Adrenal gland (tissue), 12 donors: ENCODE measurements around the gene KRTAP1-1. TPM values are rescaled to one million over a fixed set of nuclear protein-coding genes. Genes with fewer than 3 reads are reported as not detected.

ENCODE experiments used
- DNase-seq, 7 donors: peaks; one replicate each; pipeline ENCODE4 v3.0.0-alpha.2; 2019 to 2020
- H3K27ac ChIP-seq, 5 donors: fragments of 200-600 bp; sonication (generic) in 4 of 5; 1 replicate in 3 of 5; 2 replicates in 2 of 5; pipeline versions ENCODE4 v1.5.1 to v1.8.0; 2016 to 2020; ENCODE audit warnings: mild to moderate bottlenecking in 1 of 5
- H3K27me3 ChIP-seq: fragments of 200-600 bp; 2 replicates; pipeline ENCODE4 v1.8.0; 2021
- H3K36me3 ChIP-seq, 2 donors: fragments of 200-600 bp; replicated peaks in 1 of 2; 1 replicate in 1 of 2; 2 replicates in 1 of 2; pipeline versions ENCODE4 v1.5.1 to v1.8.0; 2018 to 2022
- H3K4me1 ChIP-seq, 2 donors: fragments of 200-600 bp; replicated peaks in 1 of 2; 1 replicate in 1 of 2; 2 replicates in 1 of 2; pipeline versions ENCODE4 v1.5.1 to v1.8.0; 2018 to 2021
- H3K4me3 ChIP-seq, 4 donors: fragments of 200-600 bp; sonication (generic) in 3 of 4; one replicate each; pipeline ENCODE4 v1.5.1; 2016 to 2018
- H3K9me3 ChIP-seq, 3 donors: fragments of 200-600 bp; sonication (generic) in 1 of 3; replicated peaks in 1 of 3; 1 replicate in 2 of 3; 2 replicates in 1 of 3; pipeline versions ENCODE4 v1.5.1 to v1.8.0; 2016 to 2021
- POLR2A ChIP-seq, 2 donors: fragments of 450-650 bp; IDR thresholded peaks; one replicate each; pipeline ENCODE4 v1.6.1; 2017; ENCODE audit warnings: antibody characterized with exemption in 2 of 2, mild to moderate bottlenecking in 2 of 2, moderate library complexity in 1 of 2
- WGBS, 4 donors: extraction: QIAGEN DNeasy Blood & Tissue Kit in 2 of 4; methylation state at CpG; one replicate each; pipeline versions ENCODE4 v1.1.5 to v1.1.7; 2013 to 2017; 5-methylcytosine and 5-hydroxymethylcytosine counted together
- intact Hi-C, 2 donors: fragments of 100-400 bp; cut with DNase I; formaldehyde crosslinking; loops; one replicate each; pipeline versions ENCODE4 v1.14.1 to v1.15.0; 2022 to 2023
- polyA plus RNA-seq, 3 donors: library from polyadenylated mRNA; stranded (reverse); fragments of 200-250 nt in 2 of 3; fragments of 350-450 nt in 1 of 3; fragmentation: Illumina TruSeq in 1 of 3; extraction: RNeasy Lipid Tissue Mini Kit (QIAGEN cat#74804) in 1 of 3; gene quantifications; one replicate each; pipeline ENCODE4 v1.2.3, GENCODE V29; 2013 to 2014
- total RNA-seq, 9 donors: library from RNA; depleted of rRNA in 4 of 9; stranded (reverse); fragments of >200 nt in 4 of 9; fragments of 120-200 nt in 1 of 9; fragmentation: NEBNext Ultra II Directional in 1 of 9; extraction: Animal tissue kit (Norgen Biotek cat#: 25700) in 1 of 9; gene quantifications; one replicate each; pipeline versions ENCODE4 v1.1.0 to v1.2.4, GENCODE V29; 2013 to 2023
- TF ChIP-seq, protein P1 (sequence below), 6 experiments: fragments of 450-650 bp in 4 of 6; fragments of 200-600 bp in 2 of 6; sonication (generic) in 1 of 6; IDR thresholded peaks; 1 replicate in 5 of 6; 2 replicates in 1 of 6; pipeline versions ENCODE4 v1.5.1 to v1.8.0; 2016 to 2021; ENCODE audit warnings: antibody characterized with exemption in 6 of 6, mild to moderate bottlenecking in 2 of 6, moderate library complexity in 1 of 6
- donor health status: healthy with polysubstance abuse.
- donor health status: Bipolar disorder and iron deficiency.
- donor health status: DM: yes; HTN: yes; CAD: no.
- donor health status: DM: no; HTN: no; CAD: no.
- donor health status: DM: no; HTN: no; CAD: no.
- donor health status: DM: yes; HTN: yes; CAD: no.

KRTAP1-1 gene
- total and polyA plus RNA-seq, 12 donors = not detected

DNA sequence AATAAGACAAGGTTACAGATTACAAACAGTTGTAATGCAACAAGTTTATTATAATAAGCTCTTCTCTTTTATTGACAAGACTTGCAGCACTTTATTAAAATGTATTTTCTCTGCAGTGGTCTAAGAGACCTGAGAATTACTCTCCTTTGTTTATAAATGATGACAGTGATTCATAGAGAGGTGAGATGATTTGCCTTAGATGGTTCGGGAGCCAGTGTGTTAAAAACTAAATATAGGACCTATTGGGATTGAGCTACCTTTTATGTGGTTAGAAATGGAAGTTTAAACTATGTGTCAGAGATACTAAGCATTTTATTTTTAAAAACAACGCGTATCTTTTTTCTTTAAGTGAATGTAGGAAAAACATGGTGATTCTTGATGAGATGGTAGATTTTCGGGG lies 44.4 kb downstream of the KRTAP1-1 start:
- Histone ChIP-seq H3K27me3 (peaks cover 5% of the 10 kb centered on the region), H3K9me3 (no peaks in the 10 kb centered on the region), H3K4me3 (no peak overlapping the region), H3K36me3 (no peaks in the 10 kb centered on the region), H3K4me1 (no peaks in the 10 kb centered on the region), H3K27ac (no peak overlapping the region)
- no peak for DNase-seq
- WGBS, 4 donors = 81 to 86% (median 83%) methylated on average over 4 of the region's 4 CpGs
- TF ChIP-seq, protein P1, sequence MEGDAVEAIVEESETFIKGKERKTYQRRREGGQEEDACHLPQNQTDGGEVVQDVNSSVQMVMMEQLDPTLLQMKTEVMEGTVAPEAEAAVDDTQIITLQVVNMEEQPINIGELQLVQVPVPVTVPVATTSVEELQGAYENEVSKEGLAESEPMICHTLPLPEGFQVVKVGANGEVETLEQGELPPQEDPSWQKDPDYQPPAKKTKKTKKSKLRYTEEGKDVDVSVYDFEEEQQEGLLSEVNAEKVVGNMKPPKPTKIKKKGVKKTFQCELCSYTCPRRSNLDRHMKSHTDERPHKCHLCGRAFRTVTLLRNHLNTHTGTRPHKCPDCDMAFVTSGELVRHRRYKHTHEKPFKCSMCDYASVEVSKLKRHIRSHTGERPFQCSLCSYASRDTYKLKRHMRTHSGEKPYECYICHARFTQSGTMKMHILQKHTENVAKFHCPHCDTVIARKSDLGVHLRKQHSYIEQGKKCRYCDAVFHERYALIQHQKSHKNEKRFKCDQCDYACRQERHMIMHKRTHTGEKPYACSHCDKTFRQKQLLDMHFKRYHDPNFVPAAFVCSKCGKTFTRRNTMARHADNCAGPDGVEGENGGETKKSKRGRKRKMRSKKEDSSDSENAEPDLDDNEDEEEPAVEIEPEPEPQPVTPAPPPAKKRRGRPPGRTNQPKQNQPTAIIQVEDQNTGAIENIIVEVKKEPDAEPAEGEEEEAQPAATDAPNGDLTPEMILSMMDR (IDR thresholded peaks at IDR 0.05) = no peak
- no peak for TF ChIP-seq POLR2A (IDR thresholded peaks at IDR 0.05)
- intact Hi-C loops = no loop called here

DNA sequence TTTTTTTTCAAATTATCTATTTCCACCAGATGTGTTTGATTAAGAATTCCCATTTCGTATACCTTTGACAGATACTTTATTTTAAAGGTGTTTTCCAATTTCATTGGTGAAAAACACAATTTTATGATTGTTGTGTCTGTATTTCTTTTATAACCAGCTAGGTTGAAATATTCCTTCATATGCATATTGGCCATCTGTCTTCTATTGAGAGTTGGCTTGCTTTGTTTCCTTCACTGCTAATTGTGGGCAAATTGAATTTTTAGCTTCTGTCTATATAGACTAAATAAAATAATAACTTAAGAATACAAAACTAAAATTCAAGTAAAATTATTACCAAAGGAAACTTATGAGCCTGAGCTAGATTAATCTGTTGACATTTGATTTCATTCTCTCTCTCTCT lies 46.1 kb downstream of the KRTAP1-1 start:
- Histone ChIP-seq H3K27me3 (peaks cover 5% of the 10 kb centered on the region), H3K4me1 (no peaks in the 10 kb centered on the region), H3K27ac (no peak overlapping the region), H3K9me3 (no peaks in the 10 kb centered on the region), H3K36me3 (no peaks in the 10 kb centered on the region), H3K4me3 (no peak overlapping the region)
- intact Hi-C loops = no loop called here
- TF ChIP-seq, protein P1 (IDR thresholded peaks at IDR 0.05) = no peak
- TF ChIP-seq POLR2A (IDR thresholded peaks at IDR 0.05) = no peak
- DNase-seq = no peak
- 55 to 79% (median 64%) methylated on average over 1 of the region's 1 CpG for WGBS, 4 donors

DNA sequence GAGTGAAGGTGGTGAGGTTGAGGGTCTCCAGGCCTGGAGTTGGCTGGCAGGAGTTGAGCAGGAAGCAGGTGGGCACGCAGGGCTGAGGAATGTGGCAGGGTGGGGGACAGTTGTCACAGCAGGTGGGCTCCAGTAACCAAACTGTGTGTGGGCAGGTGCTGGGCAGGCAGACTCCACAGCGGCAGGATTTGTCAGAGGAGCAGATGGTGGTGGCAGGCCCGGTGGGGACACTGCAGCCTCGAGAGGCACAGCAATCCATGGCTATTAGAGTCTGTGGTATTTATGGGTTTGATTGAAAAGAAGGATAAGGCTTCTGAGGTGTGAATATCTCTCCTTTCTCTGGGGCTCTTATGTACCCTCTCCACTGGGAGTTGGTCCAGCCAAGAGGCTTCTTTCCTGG lies 47.4 kb downstream of the KRTAP1-1 start, which contains the start of gene KRTAP3-3:
Gene KRTAP3-3 (minus strand): TSS at position 326 of the 400 bp plus-strand sequence. CDS start 67 bp downstream, at position 259.
- H3K36me3 ChIP-seq = no peaks in the 10 kb centered on the region
- peaks cover 5% of the 10 kb centered on the region for H3K27me3 ChIP-seq
- intact Hi-C loops = no loop called here
- no peaks in the 10 kb centered on the region for H3K9me3 ChIP-seq
- H3K27ac ChIP-seq = no peak within 1 kb of the TSS
- no peaks in the 10 kb centered on the region for H3K4me1 ChIP-seq
- 45 to 75% (median 59%) methylated on average over 4 of the region's 4 CpGs; no CpG with 5 or more reads in 1 of the 4 donors for WGBS, 4 donors
- no peak for DNase-seq
- TF ChIP-seq POLR2A (IDR thresholded peaks at IDR 0.05) = no peak
- TF ChIP-seq, protein P1 (IDR thresholded peaks at IDR 0.05) = no peak
- no peak within 1 kb of the TSS for H3K4me3 ChIP-seq

DNA sequence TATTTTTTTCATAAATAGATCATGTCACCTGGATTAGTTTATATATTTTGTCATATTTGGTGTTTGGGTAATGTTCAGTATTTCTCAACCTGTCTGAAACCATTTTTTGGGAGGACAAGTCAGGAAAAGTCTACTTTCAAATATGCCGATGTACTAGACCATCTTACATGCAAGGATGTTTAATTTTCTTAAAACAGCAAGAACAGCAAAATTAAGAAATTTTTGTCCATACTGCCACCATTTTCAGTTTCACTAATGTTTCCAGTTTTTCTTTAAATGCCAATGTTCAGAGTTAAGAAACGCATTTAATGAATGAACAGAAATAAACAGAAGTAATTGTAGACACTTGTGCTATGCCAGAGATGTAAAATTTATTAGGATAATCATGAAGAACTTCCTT lies 48.2 kb downstream of the KRTAP1-1 start:
- 82 to 90% (median 86%) methylated on average over 2 of the region's 2 CpGs for WGBS, 4 donors
- TF ChIP-seq, protein P1 (IDR thresholded peaks at IDR 0.05) = no peak
- no peak for TF ChIP-seq POLR2A (IDR thresholded peaks at IDR 0.05)

More for the DNA sequence above, 48.2 kb downstream of the KRTAP1-1 start:
- intact Hi-C loops = no loop called here
- no peaks in the 10 kb centered on the region for H3K9me3 ChIP-seq
- no peak overlapping the region for H3K4me3 ChIP-seq
- H3K27ac ChIP-seq = no peak overlapping the region
- peaks cover 5% of the 10 kb centered on the region for H3K27me3 ChIP-seq
- no peaks in the 10 kb centered on the region for H3K36me3 ChIP-seq
- DNase-seq = no peak
- H3K4me1 ChIP-seq = no peaks in the 10 kb centered on the region
